ENCODE results near the gene CD248.

CD248 gene

GRCh38 chr11:66271816-66272215 lies 45.0 kb downstream of the CD248 start:
- DNase-seq (ENCODE audit: low read depth): no peak
- H3K4me3 ChIP-seq (ENCODE audit: control insufficient read depth, low read depth, low read length): no peak overlapping the region
- no peak for TF ChIP-seq CTCF (IDR thresholded peaks at IDR 0.05; ENCODE audit: control insufficient read depth, insufficient read depth, low read depth, low read length, missing control alignments)

- peak; percentile 28 for TF ChIP-seq CTCF (IDR thresholded peaks at IDR 0.05; ENCODE audit: control insufficient read depth, insufficient read depth, low read depth, low read length, missing control alignments)
- no peak for DNase-seq (ENCODE audit: low read depth)
- peak overlapping the region; percentile 88 for H3K4me3 ChIP-seq (ENCODE audit: control insufficient read depth, low read depth, low read length)
Measured at GRCh38 chr11:66268952-66269905, 47.6 kb downstream of the CD248 start.

- peak; percentile 96 for DNase-seq (ENCODE audit: low read depth)
- H3K4me3 ChIP-seq (ENCODE audit: control insufficient read depth, low read depth, low read length): peak within 1 kb of the TSS; percentile 88
- TF ChIP-seq CTCF (IDR thresholded peaks at IDR 0.05; ENCODE audit: control insufficient read depth, insufficient read depth, low read depth, low read length, missing control alignments): no peak
Measured at GRCh38 chr11:66268244-66268951, 48.4 kb downstream of the CD248 start, which contains the start of gene RAB1B. Gene RAB1B (plus strand): TSS chr11:66268639. CDS start chr11:66268680, 41 bp downstream.

- no peak for DNase-seq (ENCODE audit: low read depth)
- H3K4me3 ChIP-seq (ENCODE audit: control insufficient read depth, low read depth, low read length): peak overlapping the region; percentile 67
- no peak for TF ChIP-seq CTCF (IDR thresholded peaks at IDR 0.05; ENCODE audit: control insufficient read depth, insufficient read depth, low read depth, low read length, missing control alignments)
Measured at GRCh38 chr11:66267379-66268243, 49.2 kb downstream of the CD248 start.

GRCh38 chr11:66267039-66267378 lies 49.8 kb downstream of the CD248 start:
- peak overlapping the region; percentile 67 for H3K4me3 ChIP-seq (ENCODE audit: control insufficient read depth, low read depth, low read length)
- TF ChIP-seq CTCF (IDR thresholded peaks at IDR 0.05; ENCODE audit: control insufficient read depth, insufficient read depth, low read depth, low read length, missing control alignments): no peak
- no peak for DNase-seq (ENCODE audit: low read depth)

Measured in AG09309 (cell line).